Erythroblast (primary cell): ENCODE data around the gene SLC22A1.

ENCODE experiments used
- DNase-seq, 2 experiments: peaks; one replicate each; lab custom pipeline; 2025; lab: John Stamatoyannopoulos, UW
- GATA1 ChIP-seq: IDR thresholded peaks from 2 replicates; pipeline ENCODE4 v1.6.1; 2011; ENCODE audit warnings: low read depth, mild to moderate bottlenecking, control low read depth, low read length, moderate library complexity
- POLR2A ChIP-seq: IDR thresholded peaks from 2 replicates; pipeline ENCODE4 v1.6.1; 2011; ENCODE audit warnings: mild to moderate bottlenecking, low read length

Gene SLC22A1

DNA sequence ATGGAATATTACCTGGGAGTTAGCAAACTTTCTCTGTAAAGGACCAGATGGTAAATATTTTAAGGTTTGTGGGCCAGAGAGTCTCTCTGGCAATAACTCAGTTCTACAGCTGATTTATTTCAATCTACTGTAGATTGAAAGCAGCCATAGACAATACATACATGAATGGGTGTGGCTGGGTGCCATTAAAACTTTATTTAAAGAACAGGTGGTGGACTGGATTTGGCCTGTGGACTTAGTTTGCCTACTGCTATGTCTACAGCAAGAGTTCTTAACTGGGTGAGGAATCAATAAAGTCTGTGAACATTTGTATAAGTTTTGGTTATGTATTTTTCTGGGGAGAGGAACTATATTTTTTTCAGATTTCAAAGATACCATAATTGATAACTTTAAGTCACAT lies 81.9 kb downstream of the SLC22A1 start:
- DNase-seq, result no peak
- TF ChIP-seq GATA1 (no peak), POLR2A (no peak)

DNA sequence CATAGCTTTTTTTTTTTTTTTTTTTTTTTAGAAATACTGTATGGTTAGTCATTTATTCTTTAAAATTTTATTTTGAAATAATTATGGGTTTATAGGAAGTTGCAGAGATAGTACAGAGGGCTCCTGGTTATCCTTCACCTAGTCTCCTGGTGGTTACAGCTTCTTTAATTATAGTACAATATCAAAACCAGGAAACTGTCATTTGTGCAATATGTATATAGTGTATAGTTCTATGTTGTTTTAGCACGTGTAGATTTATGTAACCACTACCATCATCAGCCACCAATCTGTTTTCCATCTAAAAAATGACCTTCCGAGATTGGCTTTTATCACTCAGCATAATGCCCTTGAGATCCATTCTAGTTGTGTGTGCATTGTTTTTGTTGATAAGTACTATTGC lies 82.3 kb downstream of the SLC22A1 start:
- DNase-seq, result no peak
- TF ChIP-seq GATA1, result no peak
- no peak for TF ChIP-seq POLR2A

DNA sequence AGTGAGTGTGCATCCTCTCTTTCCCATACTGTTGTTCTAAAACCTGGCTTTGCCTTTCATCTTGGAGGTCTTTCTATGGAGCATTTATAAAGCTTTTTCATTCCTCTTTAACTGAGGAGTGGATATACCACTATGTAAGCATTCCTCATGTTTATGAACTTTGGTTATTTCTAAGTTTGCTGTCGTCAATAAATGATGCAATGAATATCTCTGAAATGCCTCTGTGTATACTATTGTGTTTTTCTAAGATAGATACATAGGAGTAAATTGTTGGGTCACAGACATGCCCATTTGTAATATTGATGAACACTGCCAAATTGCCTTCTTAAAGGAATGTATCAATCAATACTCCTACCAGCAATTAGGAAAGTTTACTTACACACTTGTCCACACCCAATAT lies 83.1 kb downstream of the SLC22A1 start:
- TF ChIP-seq POLR2A (no peak), GATA1 (no peak)
- no peak for DNase-seq

DNA sequence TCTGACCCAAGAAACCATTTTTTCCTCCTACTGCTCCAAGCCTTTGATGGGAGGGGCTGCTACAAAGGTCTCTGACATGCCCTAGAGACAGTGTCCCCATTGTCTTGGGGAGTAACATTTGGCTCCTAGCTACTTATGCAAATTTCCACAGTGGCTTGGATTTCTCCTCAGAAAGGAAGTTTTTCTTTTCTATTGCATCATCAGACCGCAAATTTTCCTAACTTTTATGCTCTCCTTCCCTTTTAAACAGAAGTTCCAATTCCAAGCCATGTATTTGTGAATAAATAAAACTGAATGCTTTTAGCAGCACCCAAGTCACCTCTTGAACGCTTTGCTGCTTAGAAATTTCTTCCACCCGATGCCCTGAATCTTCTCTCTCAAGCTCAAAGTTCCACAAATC lies 86.0 kb downstream of the SLC22A1 start:
- DNase-seq, result no peak
- TF ChIP-seq POLR2A, result no peak
- no peak for TF ChIP-seq GATA1
